Urothelium cell line (cell line): Measurements from ENCODE around the gene CCDC141.

Experiments used
- DNase-seq: peaks from one replicate; pipeline ENCODE4 v3.0.0; 2011; ENCODE audit warnings: low spot score, mixed read lengths
- FAIRE-seq: peaks from 2 replicates; lab custom pipeline; 2011; peaks lifted over from hg19 to GRCh38; lab: Jason Lieb, UNC

CCDC141 gene

DNA sequence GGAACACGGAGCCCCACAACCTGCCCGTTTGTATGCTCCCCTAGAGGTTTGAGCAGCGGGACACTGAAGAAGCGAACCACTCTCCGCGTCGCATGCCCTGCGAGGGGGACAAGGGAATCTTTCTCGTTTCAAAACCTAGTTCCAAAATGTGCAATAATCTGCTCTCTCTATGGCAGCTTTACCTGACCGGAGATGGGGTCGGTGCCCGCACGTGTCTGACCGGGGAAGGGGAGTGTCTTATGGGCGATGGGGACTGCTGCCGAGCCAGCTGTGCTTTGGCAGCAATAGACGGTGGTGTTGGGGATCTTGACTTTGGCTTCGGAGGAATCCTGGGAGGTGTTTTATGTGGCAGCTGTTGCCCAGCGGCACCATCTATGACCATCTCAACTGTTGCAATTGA, 250.6 kb downstream of the CCDC141 start:
- FAIRE-seq (no peak), DNase-seq (no peak)

DNA sequence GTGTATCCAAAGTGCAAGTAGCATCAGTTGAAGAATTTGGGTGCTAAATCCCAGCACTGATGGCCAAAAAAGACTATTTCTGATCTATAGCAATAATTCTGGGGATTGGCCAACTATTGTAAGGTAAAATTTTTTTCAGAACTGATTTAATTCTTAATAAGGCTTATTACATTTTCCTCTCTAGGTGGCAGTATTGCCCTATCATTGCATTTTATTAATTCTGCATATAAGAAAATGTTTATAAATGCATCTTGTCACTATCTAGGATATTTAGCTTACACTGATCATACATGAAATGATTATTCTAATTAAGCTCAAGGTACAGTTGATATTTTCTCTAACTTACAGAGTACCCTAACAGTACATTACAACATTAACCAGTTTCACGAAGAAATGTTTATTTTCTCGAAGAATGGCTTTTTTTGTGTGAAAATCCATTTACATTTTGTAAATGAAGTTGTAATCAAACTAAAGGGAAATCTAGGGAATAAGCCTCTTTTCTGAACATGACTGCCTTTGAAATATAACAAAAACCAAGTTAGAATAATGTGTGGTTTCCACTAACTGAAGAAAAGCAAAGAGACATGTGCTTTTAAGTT, 253.8 kb downstream of the CCDC141 start:
- no peak for DNase-seq
- no peak for FAIRE-seq

- DNase-seq (no peak), FAIRE-seq (peak; percentile 37)
Observed at GRCh38 chr2:178787934-178788333, 262.0 kb downstream of the CCDC141 start.

GRCh38 chr2:178787155-178787554, 262.8 kb downstream of the CCDC141 start:
- DNase-seq, result no peak
- no peak for FAIRE-seq

GRCh38 chr2:178783889-178784288, 266.0 kb downstream of the CCDC141 start:
- no peak for FAIRE-seq
- DNase-seq, result no peak

GRCh38 chr2:178782236-178782635, 267.7 kb downstream of the CCDC141 start:
- DNase-seq (no peak), FAIRE-seq (no peak)
